ENCODE measurements around the gene FUT2. TPM values are rescaled to one million over a fixed set of nuclear protein-coding genes. Genes with fewer than 3 reads are reported as not detected.
"Not testable (repeated sequence)": the region's sequence is repeated elsewhere in the genome, so short reads cannot be mapped to it uniquely, and the experiment has no call there.

The FUT2 gene
- total RNA-seq = under 1 TPM in 1 of 3 donors, not detected in 2; 0.14 TPM

- Mint-ChIP-seq H3K4me1 (ENCODE audit: low read depth) (peaks cover 8% of the 10 kb centered on the region), H3K9me3 (no peaks in the 10 kb centered on the region), H3K27me3 (ENCODE audit: low read depth) (peaks cover 17% of the 10 kb centered on the region), H3K4me3 (peak within 1 kb of the TSS; percentile 46), H3K36me3 (ENCODE audit: insufficient read depth) (peaks cover 4% of the 10 kb centered on the region)
- peak in 1 of 2 donors; percentile 21 for ATAC-seq
- DNase-seq = no peak
Measured at GRCh38 chr19:48695743-48696352, at the start of gene FUT2. Gene FUT2 (plus strand): TSS chr19:48695971. CDS start chr19:48702957, 6,986 bp downstream.

- DNase-seq (peak; percentile 89), ATAC-seq (peak; percentile 85 to 87)
- Mint-ChIP-seq H3K27me3 (ENCODE audit: low read depth) (no peaks in the 10 kb centered on the region), H3K9me3 (no peaks in the 10 kb centered on the region), H3K36me3 (ENCODE audit: insufficient read depth) (no peaks in the 10 kb centered on the region), H3K4me1 (ENCODE audit: low read depth) (peaks cover 43% of the 10 kb centered on the region), H3K4me3 (peak within 1 kb of the TSS; percentile 84)
Measured at GRCh38 chr19:48646001-48646721, 49.6 kb upstream of the FUT2 start, which contains the start of gene CA11. Gene CA11 (minus strand): TSS chr19:48646187. CDS start chr19:48645632, 555 bp downstream.

- H3K27me3 Mint-ChIP-seq (ENCODE audit: low read depth) = no peaks in the 10 kb centered on the region
- H3K4me3 Mint-ChIP-seq = peak overlapping the region; percentile 47
- no peaks in the 10 kb centered on the region for H3K36me3 Mint-ChIP-seq (ENCODE audit: insufficient read depth)
- H3K9me3 Mint-ChIP-seq = no peaks in the 10 kb centered on the region
- no peak for DNase-seq
- peaks cover 44% of the 10 kb centered on the region for H3K4me1 Mint-ChIP-seq (ENCODE audit: low read depth)
- ATAC-seq = no peak
Measured at GRCh38 chr19:48646722-48647216, 49.0 kb upstream of the FUT2 start.

GRCh38 chr19:48648134-48648533, 47.6 kb upstream of the FUT2 start:
- Mint-ChIP-seq H3K4me1 (ENCODE audit: low read depth) (peaks cover 46% of the 10 kb centered on the region), H3K9me3 (no peaks in the 10 kb centered on the region), H3K4me3 (peak overlapping the region; percentile 3), H3K27me3 (ENCODE audit: low read depth) (no peaks in the 10 kb centered on the region), H3K36me3 (ENCODE audit: insufficient read depth) (no peaks in the 10 kb centered on the region)
- no peak for DNase-seq
- no peak for ATAC-seq

GRCh38 chr19:48650974-48651682, 44.6 kb upstream of the FUT2 start:
- Mint-ChIP-seq H3K36me3 (ENCODE audit: insufficient read depth) (no peaks in the 10 kb centered on the region), H3K9me3 (no peaks in the 10 kb centered on the region), H3K4me3 (no peak overlapping the region), H3K27me3 (ENCODE audit: low read depth) (no peaks in the 10 kb centered on the region), H3K4me1 (ENCODE audit: low read depth) (peaks cover 29% of the 10 kb centered on the region)
- ATAC-seq (no peak), DNase-seq (no peak)

GRCh38 chr19:48651683-48652048, 44.1 kb upstream of the FUT2 start:
- no peak for ATAC-seq
- Mint-ChIP-seq H3K9me3 (no peaks in the 10 kb centered on the region), H3K4me1 (ENCODE audit: low read depth) (peaks cover 29% of the 10 kb centered on the region), H3K36me3 (ENCODE audit: insufficient read depth) (no peaks in the 10 kb centered on the region), H3K4me3 (no peak overlapping the region), H3K27me3 (ENCODE audit: low read depth) (no peaks in the 10 kb centered on the region)
- DNase-seq = no peak

GRCh38 chr19:48654299-48655059, 41.3 kb upstream of the FUT2 start:
- Mint-ChIP-seq H3K36me3 (ENCODE audit: insufficient read depth) (no peaks in the 10 kb centered on the region), H3K4me1 (ENCODE audit: low read depth) (peaks cover 9% of the 10 kb centered on the region), H3K27me3 (ENCODE audit: low read depth) (no peaks in the 10 kb centered on the region), H3K9me3 (no peaks in the 10 kb centered on the region), H3K4me3 (no peak overlapping the region)
- DNase-seq (no peak), ATAC-seq (no peak)

- Mint-ChIP-seq H3K27me3 (ENCODE audit: low read depth) (no peaks in the 10 kb centered on the region), H3K36me3 (ENCODE audit: insufficient read depth) (no peaks in the 10 kb centered on the region)
Measured at GRCh38 chr19:48656840-48657474, 38.8 kb upstream of the FUT2 start.

GRCh38 chr19:48657828-48658227, 37.9 kb upstream of the FUT2 start:
- H3K27me3 Mint-ChIP-seq (ENCODE audit: low read depth); H3K4me3 Mint-ChIP-seq; ATAC-seq; DNase-seq; H3K36me3 Mint-ChIP-seq (ENCODE audit: insufficient read depth); H3K4me1 Mint-ChIP-seq (ENCODE audit: low read depth); H3K9me3 Mint-ChIP-seq: not testable (repeated sequence)

More at GRCh38 chr19:48656840-48657474, 38.8 kb upstream of the FUT2 start:
- Mint-ChIP-seq H3K4me1 (ENCODE audit: low read depth) (peaks cover 10% of the 10 kb centered on the region), H3K9me3 (no peaks in the 10 kb centered on the region), H3K4me3 (no peak overlapping the region)
- no peak for ATAC-seq
- DNase-seq = no peak

- no peak for ATAC-seq
- Mint-ChIP-seq H3K36me3 (ENCODE audit: insufficient read depth) (no peaks in the 10 kb centered on the region), H3K27me3 (ENCODE audit: low read depth) (no peaks in the 10 kb centered on the region), H3K4me1 (ENCODE audit: low read depth) (peaks cover 7% of the 10 kb centered on the region), H3K4me3 (no peak overlapping the region), H3K9me3 (no peaks in the 10 kb centered on the region)
- DNase-seq = no peak
Measured at GRCh38 chr19:48658483-48658882, 37.3 kb upstream of the FUT2 start.

GRCh38 chr19:48659768-48660167, 36.0 kb upstream of the FUT2 start:
- no peak for ATAC-seq
- no peak for DNase-seq
- H3K36me3 Mint-ChIP-seq (ENCODE audit: insufficient read depth) = no peaks in the 10 kb centered on the region
- H3K4me3 Mint-ChIP-seq = no peak overlapping the region
- no peaks in the 10 kb centered on the region for H3K27me3 Mint-ChIP-seq (ENCODE audit: low read depth)
- no peaks in the 10 kb centered on the region for H3K9me3 Mint-ChIP-seq
- peaks cover 7% of the 10 kb centered on the region for H3K4me1 Mint-ChIP-seq (ENCODE audit: low read depth)

GRCh38 chr19:48660852-48661710, 34.7 kb upstream of the FUT2 start:
- DNase-seq (peak; percentile 70), ATAC-seq (peak; percentile 96 to 98)
- Mint-ChIP-seq H3K4me3 (peak overlapping the region; percentile 63), H3K36me3 (ENCODE audit: insufficient read depth) (no peaks in the 10 kb centered on the region), H3K4me1 (ENCODE audit: low read depth) (peaks cover 7% of the 10 kb centered on the region), H3K27me3 (ENCODE audit: low read depth) (no peaks in the 10 kb centered on the region), H3K9me3 (no peaks in the 10 kb centered on the region)

- Mint-ChIP-seq H3K9me3 (no peaks in the 10 kb centered on the region), H3K4me3 (no peak overlapping the region), H3K36me3 (ENCODE audit: insufficient read depth) (no peaks in the 10 kb centered on the region), H3K4me1 (ENCODE audit: low read depth) (peaks cover 7% of the 10 kb centered on the region), H3K27me3 (ENCODE audit: low read depth) (no peaks in the 10 kb centered on the region)
- ATAC-seq (no peak), DNase-seq (no peak)
Measured at GRCh38 chr19:48661711-48662090, 34.1 kb upstream of the FUT2 start.

All from activated T-cell treated with anti-CD3 and anti-CD28 coated beads, Interleukin-2, amount 50 U/mL, for 4 hours (primary cell).